Lung (tissue), 12 donors: ENCODE measurements around the gene HEPACAM. TPM values are rescaled to one million over a fixed set of nuclear protein-coding genes. Genes with fewer than 3 reads are reported as not detected.

Experiments
- ATAC-seq: fragments of 200-7000 bp; cut with Tn5 transposase; one replicate; pipeline ENCODE4 v1.9.1; 2020; ENCODE audit warnings: moderate number of reproducible peaks; ENCODE audit not compliant: insufficient read depth, low FRiP score
- DNase-seq, 3 donors: peaks; one replicate each; pipeline ENCODE4 v3.0.0-alpha.2; 2013 to 2017
- H3K27ac ChIP-seq, 2 donors: one replicate each; pipeline ENCODE4 v1.5.1; 2013; ENCODE audit warnings: mild to moderate bottlenecking in 2 of 2, moderate library complexity in 2 of 2, control low read depth in 1 of 2, inconsistent platforms in 1 of 2, low read depth in 1 of 2, low read length in 1 of 2
- H3K27me3 ChIP-seq, 3 donors: one replicate each; pipeline ENCODE4 v1.5.1; 2013; ENCODE audit warnings: low read length in 2 of 3; ENCODE audit not compliant: control insufficient read depth in 3 of 3, insufficient read depth in 3 of 3
- H3K36me3 ChIP-seq, 4 donors: one replicate each; pipeline ENCODE4 v1.5.1; 2013; ENCODE audit warnings: low read length in 4 of 4, mild to moderate bottlenecking in 1 of 4, moderate library complexity in 1 of 4; ENCODE audit not compliant: control insufficient read depth in 4 of 4, insufficient read depth in 4 of 4
- H3K4me1 ChIP-seq, 5 donors: one replicate each; pipeline ENCODE4 v1.5.1; 2013; ENCODE audit warnings: low read length in 5 of 5, mild to moderate bottlenecking in 2 of 5, moderate library complexity in 1 of 5; ENCODE audit not compliant: control insufficient read depth in 5 of 5, insufficient read depth in 5 of 5
- H3K4me3 ChIP-seq: one replicate; pipeline ENCODE4 v1.5.1; 2013; ENCODE audit warnings: mild to moderate bottlenecking, control low read depth, moderate library complexity
- H3K9ac ChIP-seq, 2 donors: one replicate each; pipeline ENCODE4 v1.5.1; 2013; ENCODE audit warnings: low read length in 2 of 2, control low read depth in 1 of 2; ENCODE audit not compliant: insufficient read depth in 1 of 2
- H3K9me3 ChIP-seq, 4 donors: one replicate each; pipeline ENCODE4 v1.5.1; 2013; ENCODE audit warnings: low read length in 3 of 4, mild to moderate bottlenecking in 1 of 4, moderate library complexity in 1 of 4; ENCODE audit not compliant: control insufficient read depth in 4 of 4, insufficient read depth in 3 of 4
- WGBS, 2 donors: extraction: QIAGEN DNeasy Blood & Tissue Kit; methylation state at CpG; one replicate each; pipeline ENCODE4 v1.1.7; 2013; 5-methylcytosine and 5-hydroxymethylcytosine counted together
- polyA plus RNA-seq, 2 donors: library from polyadenylated mRNA; stranded (reverse); fragments of 200-250 nt; gene quantifications; one replicate each; pipeline ENCODE4 v1.2.1, GENCODE V29; 2013
- total RNA-seq, 2 donors: library from RNA; depleted of rRNA in 1 of 2; stranded (reverse); fragments of >200 nt in 1 of 2; gene quantifications; one replicate each; pipeline ENCODE4 v1.2.1, GENCODE V29; 2014 to 2021
- TF ChIP-seq, protein P1 (sequence below): IDR thresholded peaks from 2 replicates; pipeline ENCODE4 v1.5.1; 2012; ENCODE audit warnings: mild to moderate bottlenecking; ENCODE audit errors: control extremely low read depth, extremely low read depth
- donor health status: control.
- donor health status: control.
- donor health status: Bipolar disorder and iron deficiency.
- donor health status: healthy.
- donor health status: DM: yes; HTN: yes; CAD: no.

The HEPACAM gene
- total and polyA plus RNA-seq, 4 donors, result 0.02 TPM; not detected in 3

DNA sequence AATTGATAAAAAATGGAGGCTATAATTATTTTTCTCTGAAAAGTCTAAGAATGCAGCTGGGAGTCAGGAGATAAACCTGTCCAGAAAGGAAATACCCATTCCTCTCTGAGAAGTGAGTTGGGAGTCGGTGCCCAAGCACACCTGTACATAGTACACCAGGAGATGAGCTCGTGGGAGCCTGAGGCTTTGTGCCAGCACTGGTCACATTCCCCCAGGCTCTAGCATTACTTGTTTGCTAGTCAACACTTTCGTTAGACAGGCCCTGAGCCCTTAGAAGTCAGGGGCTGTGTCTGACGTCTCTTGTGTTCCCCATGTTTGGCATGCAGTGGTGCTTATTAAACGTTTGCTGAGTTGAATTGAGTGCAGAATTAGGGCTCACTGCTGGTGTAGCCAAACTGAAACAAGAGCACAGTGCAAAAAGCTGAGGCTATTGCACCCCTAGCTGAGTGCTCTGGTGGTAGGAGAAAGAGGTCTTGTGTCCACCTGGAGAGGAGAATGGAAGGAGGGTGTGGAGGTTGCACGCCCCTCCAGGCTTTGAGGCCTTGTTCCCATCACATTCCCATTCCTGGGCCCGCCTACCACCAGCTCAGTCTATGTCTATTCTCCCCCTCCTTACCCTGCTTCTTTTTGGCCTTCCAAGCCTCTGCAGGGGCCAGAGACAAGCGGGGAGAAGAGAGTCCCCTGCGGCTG, 45.0 kb downstream of the HEPACAM start:
- no peak for DNase-seq
- WGBS, 2 donors, result 69 to 83% methylated on average over 9 of the region's 9 CpGs
- no peak for ATAC-seq

DNA sequence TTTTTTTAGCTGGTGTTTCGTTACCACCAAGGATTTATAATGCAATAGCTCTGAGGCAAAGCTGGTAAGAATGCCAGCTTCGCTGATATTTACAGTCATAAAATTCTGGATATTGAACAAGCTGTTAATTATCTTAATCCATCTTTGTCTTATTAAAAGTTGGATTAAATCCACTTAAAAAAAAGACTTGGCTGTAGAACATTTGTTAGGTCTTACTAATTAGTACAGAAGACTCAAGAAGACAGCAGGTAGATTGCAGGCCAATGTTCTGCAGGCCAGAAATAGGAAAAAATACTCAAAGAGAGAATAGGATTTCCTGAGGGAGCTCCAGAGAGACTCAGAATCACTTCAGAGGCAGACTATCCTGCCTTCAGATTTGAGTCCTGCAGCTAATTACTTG, 45.7 kb downstream of the HEPACAM start:
- peaks cover 0 to 4% (median 0%) of the 10 kb centered on the region in 4 donors for H3K36me3 ChIP-seq
- no peak overlapping the region for H3K9ac ChIP-seq
- no peak for DNase-seq
- TF ChIP-seq, protein P1, sequence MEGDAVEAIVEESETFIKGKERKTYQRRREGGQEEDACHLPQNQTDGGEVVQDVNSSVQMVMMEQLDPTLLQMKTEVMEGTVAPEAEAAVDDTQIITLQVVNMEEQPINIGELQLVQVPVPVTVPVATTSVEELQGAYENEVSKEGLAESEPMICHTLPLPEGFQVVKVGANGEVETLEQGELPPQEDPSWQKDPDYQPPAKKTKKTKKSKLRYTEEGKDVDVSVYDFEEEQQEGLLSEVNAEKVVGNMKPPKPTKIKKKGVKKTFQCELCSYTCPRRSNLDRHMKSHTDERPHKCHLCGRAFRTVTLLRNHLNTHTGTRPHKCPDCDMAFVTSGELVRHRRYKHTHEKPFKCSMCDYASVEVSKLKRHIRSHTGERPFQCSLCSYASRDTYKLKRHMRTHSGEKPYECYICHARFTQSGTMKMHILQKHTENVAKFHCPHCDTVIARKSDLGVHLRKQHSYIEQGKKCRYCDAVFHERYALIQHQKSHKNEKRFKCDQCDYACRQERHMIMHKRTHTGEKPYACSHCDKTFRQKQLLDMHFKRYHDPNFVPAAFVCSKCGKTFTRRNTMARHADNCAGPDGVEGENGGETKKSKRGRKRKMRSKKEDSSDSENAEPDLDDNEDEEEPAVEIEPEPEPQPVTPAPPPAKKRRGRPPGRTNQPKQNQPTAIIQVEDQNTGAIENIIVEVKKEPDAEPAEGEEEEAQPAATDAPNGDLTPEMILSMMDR, result no peak
- peaks cover 0 to 16% (median 11%) of the 10 kb centered on the region in 5 donors for H3K4me1 ChIP-seq
- H3K9me3 ChIP-seq, result no peaks in the 10 kb centered on the region
- H3K27me3 ChIP-seq, result no peaks in the 10 kb centered on the region
- no peak for ATAC-seq
- no peak overlapping the region for H3K27ac ChIP-seq
- whole genome bisulfite sequencing, 2 donors, result 92% methylated on average over 2 of the region's 2 CpGs
- H3K4me3 ChIP-seq, result no peak overlapping the region

More for the DNA sequence above, 45.0 kb downstream of the HEPACAM start:
- Histone ChIP-seq H3K4me1 (peaks cover 0 to 16% (median 11%) of the 10 kb centered on the region in 5 donors), H3K27ac (no peak overlapping the region), H3K27me3 (no peaks in the 10 kb centered on the region), H3K4me3 (no peak overlapping the region), H3K9ac (no peak overlapping the region), H3K9me3 (no peaks in the 10 kb centered on the region), H3K36me3 (peaks cover 0 to 4% (median 0%) of the 10 kb centered on the region in 4 donors)
- TF ChIP-seq, protein P1, result no peak

DNA sequence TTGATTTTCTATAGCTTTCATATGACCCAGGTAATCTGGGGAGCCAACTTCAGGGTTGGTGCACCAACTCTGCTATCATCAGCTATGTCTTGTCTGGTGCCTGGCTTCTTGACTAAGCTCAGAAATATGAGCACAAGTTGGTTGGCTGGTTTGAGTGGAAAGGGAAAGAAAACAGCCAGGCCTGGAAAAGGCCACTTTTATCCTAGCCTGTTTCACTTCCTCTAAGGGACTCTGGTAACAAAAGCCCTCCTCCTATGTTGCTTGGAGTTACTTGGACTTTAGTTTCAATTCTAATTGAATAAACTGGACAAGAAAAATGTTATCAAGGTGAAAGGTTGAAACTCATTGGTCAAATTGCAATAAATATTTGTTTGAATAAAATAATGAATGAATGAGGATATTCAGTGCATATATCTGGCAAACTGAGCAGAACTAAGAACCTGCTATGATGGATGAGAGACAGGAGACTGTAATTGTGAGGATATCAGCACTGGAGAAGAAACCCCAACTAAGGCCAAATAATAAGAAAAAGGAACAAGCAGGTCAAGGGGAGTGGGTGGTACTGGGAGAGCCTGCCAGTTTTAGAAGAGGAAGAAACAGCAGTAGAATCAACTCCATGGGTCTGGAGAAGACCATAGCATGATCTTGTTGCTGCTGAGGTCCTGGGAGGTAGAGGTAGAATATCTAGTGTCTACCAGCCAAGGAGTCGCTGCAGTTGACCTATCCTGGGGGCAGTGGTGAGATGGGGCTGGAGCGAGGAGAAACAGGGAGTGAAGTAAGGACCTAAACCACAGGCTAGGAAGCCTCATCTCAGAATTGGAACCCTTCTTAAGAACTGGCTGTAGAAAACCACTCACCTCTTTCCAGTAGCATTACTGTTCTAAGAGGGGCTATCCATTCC, 46.4 kb downstream of the HEPACAM start:
- DNase-seq, result no peak
- peaks cover 0 to 19% (median 11%) of the 10 kb centered on the region in 5 donors for H3K4me1 ChIP-seq
- peak overlapping the region in 1 of 2 donors; percentile 33 for H3K27ac ChIP-seq
- TF ChIP-seq, protein P1, result no peak
- no peak for ATAC-seq
- H3K36me3 ChIP-seq, result peaks cover 0 to 4% (median 0%) of the 10 kb centered on the region in 4 donors
- 89 to 95% methylated on average over 2 of the region's 2 CpGs for WGBS, 2 donors
- no peak overlapping the region for H3K9ac ChIP-seq
- no peaks in the 10 kb centered on the region for H3K9me3 ChIP-seq
- H3K4me3 ChIP-seq, result no peak overlapping the region
- H3K27me3 ChIP-seq, result no peaks in the 10 kb centered on the region
